HG03097 (cell line): ENCODE measurements around the gene ITSN2.
"Not testable (repeated sequence)": the region's sequence is repeated elsewhere in the genome, so short reads cannot be mapped to it uniquely, and the experiment has no call there.

Experiments
- ATAC-seq: cut with Tn5 transposase; IDR thresholded peaks from one replicate; pipeline ENCODE4 v1.9.1; 2021; ENCODE audit not compliant: unreplicated experiment, low FRiP score

ITSN2 gene

GRCh38 chr2:24360050-24360962 lies at the start of gene ITSN2:
Gene ITSN2, minus strand, starts transcription at chr2:24360536. Its CDS starts 32,454 bp downstream, at chr2:24328082.
- ATAC-seq, result peak; percentile 75

GRCh38 chr2:24409171-24409570 lies 48.8 kb upstream of the ITSN2 start:
- ATAC-seq, result no peak

GRCh38 chr2:24408704-24409103 lies 48.4 kb upstream of the ITSN2 start:
- not testable (repeated sequence) for ATAC-seq

GRCh38 chr2:24404491-24404921 lies 44.2 kb upstream of the ITSN2 start:
- no peak for ATAC-seq

GRCh38 chr2:24403832-24404212 lies 43.5 kb upstream of the ITSN2 start:
- no peak for ATAC-seq

GRCh38 chr2:24403168-24403831 lies 43.0 kb upstream of the ITSN2 start:
- ATAC-seq, result no peak

GRCh38 chr2:24402242-24403097 lies 42.1 kb upstream of the ITSN2 start:
- ATAC-seq, result no peak

- ATAC-seq, result no peak
These were observed 40.0 kb upstream of the ITSN2 start for GRCh38 chr2:24400207-24400907.

GRCh38 chr2:24399434-24400206 lies 39.3 kb upstream of the ITSN2 start:
- no peak for ATAC-seq

GRCh38 chr2:24394998-24395397 lies 34.7 kb upstream of the ITSN2 start:
- ATAC-seq, result no peak

GRCh38 chr2:24392542-24393059 lies 32.3 kb upstream of the ITSN2 start:
- no peak for ATAC-seq

- ATAC-seq, result no peak
These were observed 25.0 kb upstream of the ITSN2 start for GRCh38 chr2:24385366-24385765.

GRCh38 chr2:24382363-24383073 lies 22.2 kb upstream of the ITSN2 start:
- peak; percentile 63 for ATAC-seq

- ATAC-seq, result no peak
These were observed 20.5 kb upstream of the ITSN2 start for GRCh38 chr2:24380820-24381219.

- ATAC-seq, result no peak
These were observed 15.2 kb upstream of the ITSN2 start for GRCh38 chr2:24375349-24376087.

- no peak for ATAC-seq
These were observed 14.0 kb upstream of the ITSN2 start for GRCh38 chr2:24374301-24374700.

- ATAC-seq, result no peak
These were observed 11.7 kb upstream of the ITSN2 start for GRCh38 chr2:24372033-24372432.

GRCh38 chr2:24365826-24366225 lies 5.5 kb upstream of the ITSN2 start:
- ATAC-seq, result no peak
